Caki2 (cell line): ENCODE results near the gene FIP1L1. TPM values are rescaled to one million over a fixed set of nuclear protein-coding genes. Genes with fewer than 3 reads are reported as not detected.

Experiments used
- total RNA-seq: library from RNA; depleted of rRNA; stranded (reverse); fragments of >200 nt; shearing (Covaris generic); gene quantifications from 2 replicates; pipeline ENCODE4 v1.2.3, GENCODE V29; 2014; ENCODE audit warnings: low replicate concordance; rRNA removed

Gene FIP1L1
- total RNA-seq, 1 experiment from 2014 or later: 68.1 TPM

Other genes starting within 250 kb of the FIP1L1 start
- 15.4 and 19.0 TPM in 2 replicates for gene SCFD2, start 11.6 kb upstream of the FIP1L1 start, total RNA-seq
- gene LNX1, start 213.8 kb downstream of the FIP1L1 start, total RNA-seq: 3.7 and 13.2 TPM in 2 replicates